Ramos (cell line): ENCODE data around the gene STMP1.

Experiments used
- in situ Hi-C: fragments of 300-500 bp; cut with MboI; formaldehyde crosslinking; loops from one replicate; pipeline ENCODE4 v1.14.3; 2022; ENCODE audit warnings: low sequenced_read_pairs; ENCODE audit not compliant: unreplicated experiment

The STMP1 gene

GRCh38 chr7:135662373-135663114, at the start of gene STMP1:
Gene STMP1, plus strand, starts transcription at chr7:135662514.
- in situ Hi-C loops: no loop called here

DNA sequence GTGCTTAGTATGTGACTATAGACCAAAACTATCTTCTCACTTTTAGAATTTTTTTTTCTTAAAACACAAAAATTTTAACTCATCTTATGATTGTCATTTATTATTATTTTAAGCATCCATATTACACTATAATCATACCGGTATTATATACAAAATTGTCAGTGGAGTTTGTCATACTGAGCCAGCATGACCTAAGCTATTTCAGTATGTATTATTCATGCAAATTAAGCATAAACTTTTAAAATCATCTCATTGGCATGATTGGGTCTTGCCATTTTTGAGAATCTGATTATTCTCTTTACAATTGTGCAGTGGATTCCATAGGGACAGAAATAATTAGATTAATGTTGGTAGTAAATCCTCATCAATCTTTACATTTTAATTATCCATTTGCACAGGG, 46.2 kb upstream of the STMP1 start:
- in situ Hi-C loops: no loop called here

GRCh38 chr7:135617781-135618180, 44.5 kb upstream of the STMP1 start:
- in situ Hi-C loops: no loop called here

- in situ Hi-C loops: no loop called here
Measured at GRCh38 chr7:135618510-135618909, 43.8 kb upstream of the STMP1 start.

DNA sequence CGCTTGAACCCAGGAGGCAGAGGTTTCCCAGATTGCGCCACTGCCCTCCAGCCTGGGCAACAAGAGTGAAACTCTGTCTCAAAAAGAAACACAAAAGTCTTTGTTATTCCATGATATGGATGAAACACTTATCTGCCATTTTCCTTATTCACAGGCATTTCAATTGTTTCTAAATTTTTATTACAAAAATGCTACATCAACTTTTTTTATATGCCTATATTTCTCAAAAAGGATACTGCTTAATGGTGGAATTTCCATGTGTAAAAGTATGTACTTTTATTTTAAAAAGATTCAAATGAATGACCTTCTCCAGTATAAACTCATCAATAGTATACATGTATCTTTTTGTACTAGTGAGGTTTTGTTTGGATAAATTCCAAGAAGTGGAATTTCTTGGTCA, 41.9 kb upstream of the STMP1 start:
- in situ Hi-C loops: no loop called here

- in situ Hi-C loops: no loop called here
Measured at GRCh38 chr7:135620980-135621850, 41.1 kb upstream of the STMP1 start.

GRCh38 chr7:135634191-135634878, 28.0 kb upstream of the STMP1 start:
- in situ Hi-C loops: no loop called here

GRCh38 chr7:135639690-135640089, 22.6 kb upstream of the STMP1 start:
- in situ Hi-C loops: loop anchor here (10.0 kb wide), 1 partner anchor 355 kb away; no protein-coding TSS in a partner anchor

GRCh38 chr7:135644154-135644553, 18.2 kb upstream of the STMP1 start:
- in situ Hi-C loops: loop anchor here (10.0 kb wide), 1 partner anchor 359 kb away; no protein-coding TSS in a partner anchor

GRCh38 chr7:135644729-135645128, 17.6 kb upstream of the STMP1 start:
- in situ Hi-C loops: loop anchor here (10.0 kb wide), 1 partner anchor 360 kb away; no protein-coding TSS in a partner anchor

DNA sequence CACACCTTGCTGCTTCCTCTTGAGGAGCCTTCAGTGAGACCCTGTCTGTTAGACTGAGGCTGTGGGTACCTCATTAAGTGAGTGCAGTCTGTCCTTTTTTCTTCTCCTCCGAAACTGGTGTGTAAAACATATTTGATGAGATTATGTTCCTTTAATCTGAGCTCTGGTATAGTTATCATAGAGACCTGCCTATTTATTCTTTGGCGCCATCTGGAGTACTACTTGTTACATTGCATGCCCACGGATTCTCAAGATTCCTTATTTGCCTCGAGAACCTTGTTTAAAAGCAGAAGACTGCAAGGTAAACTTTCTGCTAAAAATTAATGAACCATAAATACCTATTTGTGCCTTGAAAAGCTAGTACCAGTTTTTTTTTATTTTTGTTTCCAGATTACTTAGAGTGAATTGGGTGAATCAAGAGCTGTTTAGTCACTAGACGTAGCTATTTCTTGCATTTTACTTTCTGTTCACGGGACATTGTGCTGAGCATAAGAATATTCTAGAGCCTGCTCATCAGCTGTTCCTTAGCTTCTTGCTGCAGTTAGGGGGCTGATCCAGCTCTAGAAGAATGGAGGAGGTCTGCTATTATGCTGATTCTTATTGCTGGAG, 16.9 kb upstream of the STMP1 start:
- in situ Hi-C loops: loop anchor here (10.0 kb wide), 1 partner anchor 361 kb away; no protein-coding TSS in a partner anchor

DNA sequence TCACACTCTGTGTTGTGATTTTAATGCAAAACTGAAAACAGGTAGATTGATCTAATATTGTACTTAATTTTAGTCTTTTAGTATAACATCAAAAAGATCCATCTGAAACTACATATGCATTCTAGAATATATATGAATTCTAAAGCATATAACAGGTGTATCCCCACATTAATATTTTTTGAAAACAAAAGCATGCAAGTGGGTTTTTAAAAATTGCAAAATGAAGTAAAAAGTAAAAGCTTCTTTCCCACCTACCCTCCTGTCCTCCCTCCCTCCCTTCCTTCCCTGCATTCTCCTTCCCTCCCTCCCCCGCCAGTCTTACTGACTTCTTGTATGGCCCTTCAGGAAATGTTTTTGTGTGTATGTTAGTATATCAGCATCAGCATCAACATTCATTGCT, 14.6 kb upstream of the STMP1 start:
- in situ Hi-C loops: loop anchor here (10.0 kb wide), 1 partner anchor 363 kb away; no protein-coding TSS in a partner anchor

DNA sequence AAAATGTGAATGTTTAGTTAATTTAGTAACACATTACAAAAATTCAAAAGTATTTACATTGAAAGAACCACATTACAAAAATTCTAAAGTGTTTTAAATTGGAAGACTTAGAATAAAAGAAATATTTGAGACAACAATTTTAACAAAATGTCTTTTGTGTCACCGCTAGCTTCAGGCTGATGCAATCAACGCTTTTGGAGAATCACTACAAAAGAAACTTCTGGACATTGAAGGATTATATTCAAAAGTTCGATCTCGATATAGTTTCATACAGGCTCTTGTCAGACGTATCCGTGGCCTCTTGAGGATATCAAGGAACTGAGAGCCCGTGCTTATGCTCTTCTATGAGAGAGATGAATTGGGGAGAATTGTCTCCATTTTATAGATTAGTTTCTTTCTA, 14.1 kb upstream of the STMP1 start:
- in situ Hi-C loops: loop anchor here (10.0 kb wide), 1 partner anchor 363 kb away; no protein-coding TSS in a partner anchor

DNA sequence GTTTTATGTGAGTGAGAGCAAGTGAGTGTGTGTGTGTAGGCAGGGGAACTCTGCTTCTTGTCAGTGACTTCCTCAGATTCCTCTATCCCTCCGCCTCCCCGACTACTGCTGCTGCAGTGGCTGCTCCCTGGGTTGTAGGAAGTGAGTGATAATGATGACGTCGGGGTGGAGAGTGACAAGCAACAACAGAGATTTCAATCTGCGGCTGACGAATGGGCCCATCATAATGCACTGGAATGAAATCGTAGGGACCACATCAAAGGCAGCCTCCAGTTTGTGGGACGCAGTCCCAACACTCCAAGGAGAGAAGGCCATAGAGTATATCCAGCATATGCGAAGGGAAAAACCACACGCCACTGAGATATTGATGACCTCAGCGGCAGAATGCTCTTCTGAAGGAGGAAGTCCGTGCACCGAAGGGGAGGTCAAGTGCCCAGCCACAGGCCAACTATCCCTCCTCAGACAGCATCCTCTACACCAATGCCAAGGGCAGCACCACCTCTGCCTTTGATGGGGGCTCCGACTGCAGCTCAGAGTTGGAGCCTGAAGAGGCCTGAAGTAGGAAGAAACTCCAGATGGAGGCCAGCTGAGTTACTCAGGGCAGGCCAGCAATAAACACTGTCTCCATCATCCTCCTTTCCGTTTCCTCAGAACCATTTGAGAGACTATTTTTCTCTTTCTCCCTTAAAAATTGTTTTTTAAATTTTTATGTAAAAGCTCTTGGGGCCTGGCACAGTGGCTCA, 11.3 kb upstream of the STMP1 start:
- in situ Hi-C loops: no loop called here

- in situ Hi-C loops: no loop called here
Measured at GRCh38 chr7:135653340-135654080, 8.8 kb upstream of the STMP1 start.

DNA sequence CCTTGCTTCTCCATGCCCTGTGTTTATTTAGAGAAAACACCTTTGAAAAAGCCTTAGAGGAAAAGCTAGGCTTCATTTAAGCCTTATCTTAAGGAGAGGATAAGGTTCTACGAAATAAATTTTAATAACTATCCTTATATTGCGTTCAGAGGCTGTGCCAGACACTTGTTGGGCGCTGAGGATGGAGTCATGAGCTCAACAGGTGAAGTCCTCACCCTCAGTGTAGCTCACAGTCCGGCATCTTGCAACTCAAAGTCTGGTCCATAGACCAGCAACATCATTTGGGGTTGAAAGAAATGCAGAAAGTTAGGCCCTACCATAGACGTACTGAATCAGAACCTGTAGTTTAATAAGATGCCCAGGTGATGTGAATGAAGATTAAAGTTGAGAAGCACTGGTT, 3.8 kb upstream of the STMP1 start:
- in situ Hi-C loops: no loop called here

DNA sequence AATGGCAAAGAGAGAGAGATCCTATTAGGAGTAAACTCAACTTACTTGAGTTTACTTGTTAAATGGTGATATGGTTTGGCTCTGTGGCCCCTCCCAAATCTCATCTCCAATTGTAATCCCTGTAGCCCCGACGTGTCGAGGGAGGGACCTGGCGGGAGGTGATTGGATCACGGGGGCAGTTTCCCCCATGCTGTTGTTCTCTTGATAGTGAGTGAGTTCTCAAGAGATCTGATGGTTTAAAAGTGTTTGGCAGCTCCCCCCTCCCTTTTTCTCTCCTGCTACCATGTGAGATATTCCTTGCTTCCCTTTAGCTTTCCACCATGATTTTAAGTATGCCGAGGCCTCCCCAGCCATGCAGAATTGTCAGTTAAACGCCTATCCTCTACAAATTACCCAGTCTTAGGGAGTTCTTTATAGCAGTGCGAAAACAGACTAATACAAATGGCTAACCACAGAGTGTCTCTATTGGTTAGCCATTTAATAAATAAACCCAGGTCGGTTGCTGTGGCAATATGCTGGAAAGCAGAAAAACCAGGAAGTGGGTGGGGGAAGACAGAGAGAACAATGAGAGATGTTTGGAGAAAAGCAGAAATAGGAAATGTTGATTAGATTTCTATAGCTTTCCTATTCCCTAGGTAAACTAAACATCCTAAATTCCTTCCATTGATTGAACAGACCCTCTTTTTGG, 3.0 kb upstream of the STMP1 start:
- in situ Hi-C loops: no loop called here
